HG03575 (cell line): ENCODE data around the gene ORC3.
"Not testable (repeated sequence)": the region's sequence is repeated elsewhere in the genome, so short reads cannot be mapped to it uniquely, and the experiment has no call there.

ENCODE experiments used
- ATAC-seq: cut with Tn5 transposase; IDR thresholded peaks from one replicate; pipeline ENCODE4 v1.9.1; 2021; ENCODE audit not compliant: unreplicated experiment, insufficient number of reproducible peaks, low FRiP score; ENCODE audit errors: extremely low read depth

Gene ORC3

DNA sequence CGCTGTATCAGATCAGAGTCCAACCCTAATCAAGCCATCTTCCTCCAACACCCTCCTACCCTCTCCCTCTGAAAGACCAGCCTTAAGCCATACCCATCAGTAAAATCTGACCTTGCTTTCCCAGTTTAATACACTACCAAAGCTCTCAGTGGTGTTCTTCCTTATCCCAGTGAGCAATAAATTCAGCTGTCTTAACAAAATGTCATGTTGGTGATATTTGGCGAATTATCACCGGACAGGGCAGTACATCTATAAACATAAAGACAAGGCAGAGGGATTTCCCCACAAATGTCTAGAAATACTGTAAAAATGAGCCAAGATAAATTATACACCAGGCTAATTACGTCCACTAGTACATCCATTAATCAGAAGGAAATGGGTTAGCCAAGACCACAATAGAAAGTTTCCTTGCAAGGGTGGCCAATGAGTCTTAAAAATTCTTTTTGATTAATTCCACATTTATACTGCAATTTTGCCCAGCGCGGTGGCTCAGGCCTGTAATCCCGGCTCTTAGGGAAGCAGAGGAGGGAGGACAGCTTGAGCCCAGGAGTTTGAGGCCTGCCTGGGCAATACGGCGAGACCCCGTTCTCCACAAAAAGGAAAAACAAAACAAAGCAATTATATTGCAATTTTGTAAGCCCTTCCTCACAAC, 1.1 kb upstream of the ORC3 start:
- no peak for ATAC-seq

DNA sequence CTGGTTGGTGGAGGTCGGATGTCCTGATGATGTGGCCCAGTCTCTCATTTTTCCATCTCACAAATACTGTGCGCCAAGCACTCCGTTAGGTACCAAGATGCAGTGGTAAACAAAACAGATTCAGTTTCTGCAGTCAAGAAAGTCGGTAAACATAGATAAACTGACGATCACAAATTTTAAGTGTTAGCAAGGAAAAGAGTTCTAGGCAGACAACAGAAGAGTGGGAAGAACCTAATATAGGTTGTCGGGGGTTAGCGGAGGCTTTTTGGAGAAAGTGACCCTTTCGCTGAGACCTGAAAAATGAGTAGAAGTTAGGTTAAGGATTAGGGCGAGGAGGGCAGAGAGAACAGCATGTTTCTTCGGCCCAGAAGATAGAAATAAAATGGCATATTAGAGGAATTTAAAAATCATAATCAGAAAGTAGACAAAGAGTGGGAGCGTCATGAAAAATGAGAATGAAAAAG, 514 bp downstream of the ORC3 start:
- ATAC-seq: no peak

DNA sequence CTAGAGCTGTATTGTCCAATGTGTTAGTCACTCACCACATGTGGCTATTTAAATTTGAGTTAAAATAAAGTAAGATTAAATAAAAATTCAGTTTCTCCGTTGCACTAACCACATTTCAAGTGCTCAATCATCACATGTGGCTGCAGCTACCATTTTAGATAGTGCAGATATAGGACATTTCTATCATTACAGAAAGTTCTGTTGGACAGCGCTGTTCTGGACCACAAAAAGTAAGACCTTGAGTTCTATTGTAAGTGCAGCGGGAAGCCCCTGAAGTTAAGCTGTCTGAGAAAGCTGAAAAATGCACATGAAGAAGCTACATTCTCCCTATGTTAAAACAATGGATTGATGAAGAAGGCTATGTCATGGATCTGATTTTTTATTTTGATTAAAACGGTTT, 1.1 kb downstream of the ORC3 start:
- ATAC-seq: no peak

GRCh38 chr6:87600576-87600975, 10.6 kb downstream of the ORC3 start:
- no peak for ATAC-seq

GRCh38 chr6:87606199-87606598, 16.3 kb downstream of the ORC3 start:
- no peak for ATAC-seq

DNA sequence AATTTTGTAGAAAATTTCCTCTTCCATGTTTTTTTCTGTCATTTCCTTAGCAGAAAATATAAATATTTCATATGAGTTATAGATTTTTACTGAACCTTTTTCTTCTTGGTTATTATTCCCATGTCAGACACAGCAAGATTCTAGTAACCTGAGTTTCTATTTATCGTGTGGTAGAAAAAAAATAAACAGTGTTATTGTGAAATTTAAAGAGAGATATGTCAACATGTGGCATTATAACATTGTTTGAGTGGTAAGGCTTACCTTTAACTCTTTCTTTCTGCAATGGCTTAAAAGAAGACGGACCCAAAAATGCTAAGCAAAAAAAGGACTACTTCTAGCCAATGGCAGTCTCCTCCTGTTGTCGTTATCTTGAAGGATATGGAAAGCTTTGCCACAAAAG, 18.9 kb downstream of the ORC3 start:
- ATAC-seq: no peak

GRCh38 chr6:87613018-87613417, 23.1 kb downstream of the ORC3 start:
- not testable (repeated sequence) for ATAC-seq

DNA sequence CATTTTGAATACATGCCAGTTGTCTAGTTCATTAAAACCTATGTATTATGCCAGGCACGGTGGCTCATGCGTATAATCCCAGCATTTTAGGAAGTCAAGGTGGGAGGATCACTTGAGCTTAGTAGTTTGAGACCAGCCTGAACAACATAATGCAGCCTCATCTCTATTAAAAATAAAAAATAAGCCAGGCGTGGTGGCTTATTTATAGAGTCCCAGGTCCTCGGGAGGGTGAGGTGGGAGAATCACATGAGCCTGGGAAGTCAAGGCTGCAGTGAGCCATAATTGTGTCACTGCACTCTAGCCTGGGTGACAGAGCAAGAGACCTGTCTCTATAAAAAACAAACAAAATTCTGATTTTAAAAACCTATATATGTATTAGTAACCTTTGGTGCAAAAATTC, 27.5 kb downstream of the ORC3 start:
- ATAC-seq: no peak

- no peak for ATAC-seq
Observed at GRCh38 chr6:87618531-87618930, 28.6 kb downstream of the ORC3 start.

- ATAC-seq: no peak
Observed at GRCh38 chr6:87623248-87623647, 33.3 kb downstream of the ORC3 start.

DNA sequence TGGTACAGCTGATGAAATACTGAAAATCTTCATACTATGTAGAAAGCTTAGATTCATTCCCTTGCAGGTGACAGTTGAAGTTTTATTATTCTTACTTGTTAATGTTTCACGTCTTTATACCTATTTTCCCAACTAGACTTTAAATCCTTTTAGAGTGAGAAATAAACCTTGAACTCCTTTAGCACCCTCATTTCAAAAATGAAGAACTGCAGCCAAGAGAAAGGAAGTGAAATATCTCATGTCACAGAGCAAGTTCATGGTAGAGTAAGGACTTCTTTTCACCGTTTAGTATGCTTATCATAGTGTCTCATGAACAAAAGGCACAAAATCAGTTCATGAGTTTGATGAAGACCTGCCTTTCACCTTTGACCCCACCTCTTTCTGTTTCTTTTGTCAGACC, 38.5 kb downstream of the ORC3 start:
- ATAC-seq: no peak

DNA sequence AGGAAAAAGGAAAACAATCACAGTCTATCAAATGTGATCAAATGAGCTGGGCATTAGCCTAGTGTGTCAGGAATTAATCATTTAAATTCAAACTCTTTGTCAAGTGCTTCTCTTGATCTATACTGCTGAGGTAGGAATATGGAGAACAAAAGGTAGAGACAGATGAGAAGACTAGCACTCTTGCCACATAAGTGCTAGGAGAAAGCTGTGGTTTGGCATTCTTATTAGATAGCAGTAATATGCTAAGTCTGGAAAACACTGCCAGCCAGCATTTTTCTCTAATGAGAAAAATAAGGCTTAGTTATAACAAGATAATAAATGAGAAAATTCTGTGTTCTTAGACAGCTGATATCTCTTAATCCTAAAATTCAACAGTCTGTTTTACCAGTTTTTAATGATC, 38.9 kb downstream of the ORC3 start:
- no peak for ATAC-seq

GRCh38 chr6:87630746-87631145, 40.8 kb downstream of the ORC3 start:
- no peak for ATAC-seq

DNA sequence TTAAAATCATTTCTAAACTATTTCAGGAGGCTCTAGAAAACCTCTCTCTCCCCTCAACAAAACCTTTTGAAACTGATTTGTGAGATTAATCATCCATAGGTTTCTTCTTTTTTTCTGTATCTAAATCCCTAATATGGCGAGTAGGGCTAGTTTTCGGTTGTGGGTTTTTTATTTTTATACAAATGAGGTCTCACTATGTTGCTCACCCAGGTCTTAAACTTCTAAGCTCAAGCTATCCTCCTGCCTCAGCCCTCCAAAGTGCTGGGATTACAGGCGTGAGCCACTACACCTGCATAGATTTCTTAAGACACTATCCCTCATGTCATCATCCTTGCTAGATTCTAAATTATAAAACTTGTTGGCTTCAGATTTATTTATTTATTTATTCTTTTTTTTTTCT, 43.9 kb downstream of the ORC3 start:
- no peak for ATAC-seq

- ATAC-seq: no peak
Observed at GRCh38 chr6:87636315-87636714, 46.4 kb downstream of the ORC3 start.

DNA sequence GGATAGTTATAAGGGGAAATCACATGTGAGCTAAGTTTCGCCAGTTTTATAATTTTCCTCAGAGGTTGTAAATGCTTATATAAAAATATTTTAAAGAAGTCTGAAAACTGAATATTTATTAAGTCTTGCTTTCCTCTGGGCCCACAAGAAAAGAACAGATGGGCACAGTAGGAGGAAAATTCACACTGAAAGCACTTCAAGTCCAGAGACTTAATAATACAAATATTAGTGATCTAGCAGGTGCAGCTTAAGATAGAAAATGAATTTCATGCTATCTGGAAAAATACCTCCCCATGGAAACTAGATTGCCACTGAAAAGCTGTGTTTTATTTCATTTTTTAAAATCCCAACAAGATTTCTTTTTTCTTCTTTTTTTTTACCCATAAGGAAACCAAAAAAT, 47.2 kb downstream of the ORC3 start:
- no peak for ATAC-seq

- ATAC-seq: no peak
Observed at GRCh38 chr6:87639373-87639772, 49.4 kb downstream of the ORC3 start.

GRCh38 chr6:87641065-87641692, 51.2 kb downstream of the ORC3 start:
- no peak for ATAC-seq

- no peak for ATAC-seq
Observed at GRCh38 chr6:87645080-87645479, 55.1 kb downstream of the ORC3 start.

GRCh38 chr6:87653074-87653962, 63.4 kb downstream of the ORC3 start:
- no peak for ATAC-seq
